OCI-LY3 (cell line): ENCODE measurements around the gene GTF2H2C_2.
"Not testable (repeated sequence)": the region's sequence is repeated elsewhere in the genome, so short reads cannot be mapped to it uniquely, and the experiment has no call there.

Experiments
- EZH2phosphoT487 ChIP-seq: fragments of 200-600 bp; shearing (Covaris generic); IDR thresholded peaks from 2 replicates; pipeline ENCODE4 v1.6.1; 2018; ENCODE audit warnings: antibody characterized with exemption, mixed run types, low read depth
- TF ChIP-seq, protein P1 (sequence below): fragments of 200-600, 300-600 bp; sonication (generic); IDR thresholded peaks from 2 replicates; pipeline ENCODE4 v1.5.1; 2014; ENCODE audit warnings: antibody characterized with exemption, low read length, low read depth

DNA sequence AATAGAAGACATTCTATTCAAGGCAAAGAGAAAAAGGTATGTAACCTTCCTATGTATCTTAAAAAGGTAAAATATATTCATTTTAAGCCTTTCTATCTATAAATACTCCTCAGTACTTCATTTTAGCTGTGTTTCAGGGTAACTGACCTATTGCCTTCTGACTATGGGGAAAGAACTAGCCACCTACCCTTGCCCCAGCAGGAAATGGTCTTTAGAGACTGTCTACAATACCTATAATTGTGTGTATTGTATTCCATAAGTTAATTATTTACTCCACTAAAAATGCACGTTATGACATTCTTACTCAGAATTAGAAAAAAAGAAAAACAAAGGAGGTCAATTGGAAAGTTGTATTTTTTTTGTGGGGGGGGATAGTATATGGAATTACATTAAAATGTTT lies 6.2 kb downstream of the GTF2H2C_2 start:
- not testable (repeated sequence) for TF ChIP-seq EZH2phosphoT487
- TF ChIP-seq, protein P1, sequence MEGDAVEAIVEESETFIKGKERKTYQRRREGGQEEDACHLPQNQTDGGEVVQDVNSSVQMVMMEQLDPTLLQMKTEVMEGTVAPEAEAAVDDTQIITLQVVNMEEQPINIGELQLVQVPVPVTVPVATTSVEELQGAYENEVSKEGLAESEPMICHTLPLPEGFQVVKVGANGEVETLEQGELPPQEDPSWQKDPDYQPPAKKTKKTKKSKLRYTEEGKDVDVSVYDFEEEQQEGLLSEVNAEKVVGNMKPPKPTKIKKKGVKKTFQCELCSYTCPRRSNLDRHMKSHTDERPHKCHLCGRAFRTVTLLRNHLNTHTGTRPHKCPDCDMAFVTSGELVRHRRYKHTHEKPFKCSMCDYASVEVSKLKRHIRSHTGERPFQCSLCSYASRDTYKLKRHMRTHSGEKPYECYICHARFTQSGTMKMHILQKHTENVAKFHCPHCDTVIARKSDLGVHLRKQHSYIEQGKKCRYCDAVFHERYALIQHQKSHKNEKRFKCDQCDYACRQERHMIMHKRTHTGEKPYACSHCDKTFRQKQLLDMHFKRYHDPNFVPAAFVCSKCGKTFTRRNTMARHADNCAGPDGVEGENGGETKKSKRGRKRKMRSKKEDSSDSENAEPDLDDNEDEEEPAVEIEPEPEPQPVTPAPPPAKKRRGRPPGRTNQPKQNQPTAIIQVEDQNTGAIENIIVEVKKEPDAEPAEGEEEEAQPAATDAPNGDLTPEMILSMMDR: not testable (repeated sequence)
